GDM1 (cell line): ENCODE data around the gene BEND7.
"Not testable (repeated sequence)": the region's sequence is repeated elsewhere in the genome, so short reads cannot be mapped to it uniquely, and the experiment has no call there.

Experiments
- DNase-seq: peaks from one replicate; lab custom pipeline; 2025; lab: John Stamatoyannopoulos, UW

BEND7 gene

DNA sequence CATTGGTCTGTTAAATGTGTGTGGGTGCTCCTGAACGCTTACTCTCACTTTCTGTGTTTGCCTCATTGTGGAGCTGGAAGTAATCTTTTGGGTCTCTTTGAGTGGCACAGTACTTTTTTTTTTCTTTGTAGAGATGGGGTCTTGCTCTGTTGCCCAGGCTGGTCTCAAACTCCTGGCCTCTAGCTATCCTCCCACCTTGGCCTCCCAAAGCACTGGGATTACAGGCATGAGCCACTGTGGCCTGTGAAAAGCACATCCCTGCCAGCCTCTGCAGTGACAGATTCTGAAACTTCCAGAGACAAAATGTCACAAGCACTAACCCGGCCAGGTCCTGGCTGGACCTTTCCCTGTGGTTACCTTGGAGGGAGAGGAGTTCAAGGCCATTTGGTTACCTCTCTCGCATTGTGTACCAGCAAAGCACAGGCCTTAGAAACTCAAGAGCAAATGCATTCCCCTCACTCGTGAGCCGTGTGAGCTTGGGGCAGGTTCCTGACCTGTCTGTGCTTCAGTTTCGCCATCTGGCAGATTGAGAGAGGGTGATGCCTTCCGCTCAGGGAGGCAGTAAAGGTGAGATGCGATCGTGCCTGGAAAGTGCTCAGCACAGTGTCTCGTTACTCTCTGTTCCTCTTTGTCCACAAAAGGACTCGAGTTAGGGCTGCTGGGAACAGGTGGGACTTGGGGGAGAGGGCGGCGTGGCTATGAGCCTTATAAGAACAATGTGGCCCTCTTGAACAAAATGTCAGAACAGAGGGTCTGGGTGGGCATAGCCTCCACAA is 108.1 kb downstream of the BEND7 start:
- no peak for DNase-seq

DNA sequence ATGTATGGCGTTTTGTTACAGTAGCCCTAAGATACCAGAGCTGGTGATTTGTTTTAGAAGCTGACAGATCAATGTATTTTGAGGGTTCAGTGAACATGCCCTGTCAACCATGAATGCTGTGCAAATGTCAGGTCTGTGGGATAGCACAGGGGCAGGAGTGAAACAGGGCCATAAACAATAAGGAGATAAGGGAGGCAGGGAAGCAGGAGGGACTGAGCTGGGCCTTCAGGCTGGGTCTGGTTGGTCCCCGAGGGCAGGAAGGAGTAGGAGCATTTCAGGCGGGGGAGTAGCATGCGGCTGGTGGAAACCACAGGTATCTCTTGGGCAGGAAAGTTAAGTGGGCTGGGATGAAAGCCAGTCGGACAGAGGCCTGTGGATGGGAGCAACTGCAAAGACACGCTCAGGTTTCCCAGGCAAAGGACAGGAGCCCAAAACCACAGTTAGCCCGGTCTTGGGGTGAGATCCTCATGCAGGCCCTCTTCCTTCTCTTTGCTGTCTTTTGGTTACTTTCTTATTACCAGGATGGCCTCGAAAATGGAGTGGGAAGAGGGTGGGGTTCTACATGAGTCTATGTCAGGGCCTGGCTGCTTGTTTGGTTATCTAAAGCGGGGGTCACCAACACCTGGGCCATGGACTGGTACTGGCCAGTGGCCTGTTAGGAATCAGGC is 111.2 kb downstream of the BEND7 start:
- no peak for DNase-seq

DNA sequence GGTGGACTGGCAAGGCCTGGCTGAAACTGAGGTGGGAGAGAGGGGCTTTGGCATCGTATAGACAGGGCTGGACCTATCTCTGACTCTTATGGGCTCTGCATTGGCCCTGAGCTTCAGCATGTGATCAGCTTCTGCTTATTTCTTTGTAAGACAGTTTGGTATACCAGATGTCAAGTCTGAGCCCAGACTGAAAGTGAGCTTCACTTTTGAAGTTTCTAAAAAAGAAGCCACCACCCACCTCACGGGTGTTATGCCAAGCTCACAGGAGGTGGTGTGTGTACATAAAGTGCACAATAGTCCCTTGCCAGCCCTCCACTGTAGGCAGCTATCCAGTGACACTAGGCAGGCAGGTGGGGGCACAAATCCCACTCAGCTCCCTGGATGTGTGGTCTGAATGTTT is 112.1 kb downstream of the BEND7 start:
- no peak for DNase-seq

DNA sequence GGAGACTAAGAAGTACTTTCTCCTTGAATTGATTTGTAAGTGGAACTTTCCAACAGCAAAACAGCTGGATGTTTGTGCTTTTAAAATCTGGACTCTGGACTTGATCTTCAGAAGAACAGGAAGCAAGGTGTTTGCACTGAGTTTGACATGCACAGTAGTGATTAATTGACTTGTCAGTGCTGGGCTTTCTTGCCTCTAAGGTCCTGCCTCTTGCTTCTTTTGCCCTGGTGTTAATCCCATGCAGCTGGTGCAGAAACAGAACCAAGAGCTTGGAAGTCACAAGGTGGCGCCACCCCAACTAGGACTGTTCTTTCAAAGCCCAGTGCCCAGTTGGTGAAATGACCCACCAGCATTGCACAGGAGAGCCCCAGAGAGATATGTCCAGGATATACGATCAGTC is 114.0 kb downstream of the BEND7 start:
- no peak for DNase-seq

DNA sequence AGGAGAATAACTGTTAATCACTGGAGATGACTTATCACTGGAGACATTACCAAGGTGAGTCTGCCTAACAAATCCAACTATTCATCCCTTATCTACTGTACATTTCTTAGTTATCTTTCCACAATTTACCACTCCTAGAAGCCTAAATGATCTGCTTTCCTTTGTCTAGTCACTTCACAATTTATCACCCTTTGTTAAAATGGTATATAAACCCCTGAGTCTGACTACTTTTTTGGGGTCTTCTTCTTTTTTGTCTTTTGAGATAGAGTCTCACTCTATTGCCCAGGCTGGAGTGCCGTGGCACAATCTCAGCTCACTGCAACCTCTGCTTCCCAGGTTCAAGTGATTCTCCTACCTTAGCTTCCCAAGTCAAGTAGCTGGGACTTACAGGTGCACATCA is 114.7 kb downstream of the BEND7 start:
- DNase-seq = no peak

DNA sequence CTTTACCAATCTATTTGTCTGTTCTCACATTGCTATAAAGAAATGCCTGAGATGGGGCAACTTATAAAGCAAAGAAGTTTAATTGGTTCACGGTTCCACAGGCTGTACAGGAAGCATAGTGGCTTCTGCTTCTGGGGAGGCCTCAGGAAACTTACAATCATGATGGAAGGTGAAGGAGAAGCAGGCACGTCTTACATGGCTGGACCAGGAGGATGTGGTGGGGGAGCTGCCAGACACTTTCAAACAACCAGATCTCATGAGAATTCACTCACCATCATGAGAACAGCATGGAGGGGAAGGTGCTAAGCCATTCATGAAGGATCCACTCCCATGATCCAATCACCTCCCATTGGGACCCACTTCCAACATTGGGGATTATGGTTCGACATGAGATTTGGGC is 115.9 kb downstream of the BEND7 start:
- DNase-seq = no peak

DNA sequence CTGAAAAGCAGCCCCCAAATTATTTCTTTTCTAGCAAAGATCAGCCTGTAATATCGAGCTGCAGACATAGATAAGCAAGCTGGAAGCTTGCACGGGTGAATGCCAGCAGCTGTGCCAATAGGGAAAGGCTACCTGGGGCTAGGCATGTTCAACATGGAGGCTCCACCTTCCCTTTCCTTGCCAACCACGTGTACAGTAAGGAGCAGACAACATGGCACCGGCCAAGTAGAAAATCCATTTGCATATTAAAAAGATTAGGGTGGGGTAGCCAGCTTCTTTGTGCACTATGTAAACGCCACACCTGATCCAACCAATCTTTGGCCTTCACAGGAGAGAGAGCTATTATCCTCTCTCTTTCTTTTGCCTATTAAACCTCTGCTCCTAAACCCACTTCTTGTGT is 124.0 kb downstream of the BEND7 start:
- no peak for DNase-seq

DNA sequence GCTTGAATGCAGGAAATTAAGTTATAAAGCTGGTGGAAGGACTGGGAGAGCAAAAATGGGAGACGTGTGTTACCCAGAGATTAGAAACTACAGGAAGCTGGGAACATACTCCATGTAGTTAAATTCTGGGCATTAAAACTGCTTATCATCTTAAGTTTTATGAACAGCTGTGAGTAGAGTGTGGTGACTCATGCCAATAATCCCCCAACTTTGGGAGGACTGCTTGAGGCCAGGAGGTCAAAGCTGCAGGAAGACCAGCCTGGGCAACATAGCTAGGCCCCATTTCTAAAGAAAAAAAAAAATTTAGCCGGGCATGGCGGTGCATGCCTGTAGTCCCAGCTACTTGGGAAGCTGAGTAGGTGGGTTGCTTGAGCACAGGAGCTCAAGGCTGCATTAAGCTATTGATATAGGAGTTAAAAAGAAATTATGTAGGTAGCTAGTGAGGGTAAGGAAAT is 124.5 kb downstream of the BEND7 start:
- no peak for DNase-seq

DNA sequence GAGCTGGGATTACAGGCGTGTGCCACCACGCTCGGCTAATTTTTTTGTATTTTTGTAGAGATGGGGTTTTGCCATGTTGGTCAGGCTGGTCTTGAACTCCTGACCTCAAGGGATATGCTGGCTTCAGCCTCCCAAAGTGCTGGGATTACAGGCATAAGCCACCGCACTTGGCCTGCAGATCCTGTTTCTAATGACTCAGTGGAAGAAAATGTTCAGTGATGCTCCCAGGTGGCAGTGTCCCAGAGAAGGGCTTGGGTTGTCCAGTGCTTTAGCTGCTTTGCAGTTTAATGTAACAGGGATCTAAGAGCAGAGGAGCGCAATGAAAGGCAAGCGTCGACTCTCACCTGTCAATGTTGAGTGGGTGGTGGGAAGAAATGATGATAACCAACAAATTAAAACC is 125.4 kb downstream of the BEND7 start:
- DNase-seq = not testable (repeated sequence)

DNA sequence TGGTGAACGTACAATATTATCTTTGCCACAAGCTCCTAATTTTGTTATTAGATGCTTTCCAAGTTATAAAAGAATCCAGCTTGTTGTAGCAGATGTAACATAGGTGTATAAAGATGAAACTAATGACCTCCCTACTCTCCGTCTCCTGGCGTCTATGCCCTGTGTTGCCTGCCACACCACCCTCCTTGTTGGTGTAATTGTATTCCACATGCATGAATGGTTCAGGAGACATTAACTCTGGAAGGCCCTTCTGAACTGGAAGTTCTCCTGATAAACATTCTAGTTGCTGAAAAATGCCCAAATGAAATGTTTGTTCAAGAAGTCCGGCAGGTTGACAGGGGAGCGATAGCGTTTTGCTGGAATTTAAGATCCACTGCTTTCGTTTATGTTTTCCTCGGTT is 126.8 kb downstream of the BEND7 start:
- no peak for DNase-seq

DNA sequence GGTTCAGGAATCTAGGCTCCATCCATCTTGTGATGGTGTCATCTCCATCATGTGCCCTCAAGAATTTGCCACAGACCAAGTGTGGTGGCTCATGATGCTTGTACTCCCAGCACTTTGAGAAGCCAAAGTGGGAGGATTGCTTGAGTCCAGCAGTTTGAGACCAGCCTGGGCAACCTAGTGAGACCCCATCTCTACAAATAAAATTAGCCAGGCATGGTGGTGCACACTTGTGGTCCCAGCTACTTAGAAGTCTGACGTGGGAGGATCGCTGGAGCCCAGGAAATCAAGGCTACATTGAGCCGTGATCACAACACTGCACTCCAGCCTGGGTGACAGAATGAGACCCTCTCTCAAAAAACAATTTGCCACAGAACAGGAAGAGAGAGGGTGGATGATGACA is 127.7 kb downstream of the BEND7 start:
- no peak for DNase-seq

DNA sequence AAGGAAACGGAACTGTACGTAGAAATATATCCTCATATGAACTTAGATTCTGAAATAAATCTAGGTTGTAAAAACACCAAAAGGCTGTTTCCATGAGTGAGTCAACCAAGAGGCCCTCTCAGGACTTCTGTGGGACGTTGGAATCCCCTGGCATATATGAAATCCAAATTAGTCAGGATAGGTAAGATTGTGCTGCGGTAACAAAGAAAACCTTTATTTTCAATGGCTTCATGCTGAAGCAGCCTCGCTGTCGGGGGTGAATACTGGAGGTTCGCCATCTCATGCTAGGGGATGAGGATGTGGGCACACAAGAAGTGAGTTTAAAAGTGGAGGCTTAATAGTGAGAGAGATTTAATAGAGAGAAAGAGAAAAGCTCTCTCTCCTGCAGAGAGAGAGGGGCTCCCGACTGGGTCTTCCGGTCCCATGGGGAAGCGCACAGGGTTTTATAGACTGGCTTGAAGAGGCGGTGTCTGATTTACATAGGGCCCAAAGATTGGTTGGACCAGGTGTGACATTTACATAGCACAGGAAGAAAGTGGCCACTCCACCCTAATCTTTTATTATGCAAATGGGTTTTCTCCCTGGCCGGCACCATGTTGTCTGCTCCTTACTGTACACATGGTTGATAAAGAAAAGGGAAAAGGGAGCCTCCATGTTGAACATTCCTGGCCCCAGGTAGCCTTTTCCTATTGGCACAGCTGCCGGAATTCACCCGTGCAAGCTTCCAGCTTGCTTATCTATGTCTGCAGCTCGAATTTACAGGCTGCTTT is 128.4 kb downstream of the BEND7 start:
- no peak for DNase-seq

DNA sequence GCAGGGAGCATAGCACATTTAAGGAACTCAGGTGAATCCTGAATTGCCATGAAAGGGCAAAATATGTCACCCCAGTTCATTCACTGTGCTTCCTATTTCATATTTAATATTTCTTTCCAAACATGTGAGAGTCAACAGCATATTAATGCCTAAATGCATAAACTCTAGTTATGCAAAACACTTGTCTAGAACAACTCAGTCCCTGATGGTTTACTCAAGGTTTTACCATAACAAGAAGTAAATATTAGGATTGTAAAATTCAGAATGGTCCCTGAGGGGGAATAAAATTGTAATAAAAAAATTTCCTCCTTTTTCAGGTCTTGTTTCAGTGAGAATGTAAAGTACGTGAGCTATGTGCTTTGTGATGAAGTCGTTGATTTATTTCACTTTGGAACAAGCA is 129.1 kb downstream of the BEND7 start:
- no peak for DNase-seq

DNA sequence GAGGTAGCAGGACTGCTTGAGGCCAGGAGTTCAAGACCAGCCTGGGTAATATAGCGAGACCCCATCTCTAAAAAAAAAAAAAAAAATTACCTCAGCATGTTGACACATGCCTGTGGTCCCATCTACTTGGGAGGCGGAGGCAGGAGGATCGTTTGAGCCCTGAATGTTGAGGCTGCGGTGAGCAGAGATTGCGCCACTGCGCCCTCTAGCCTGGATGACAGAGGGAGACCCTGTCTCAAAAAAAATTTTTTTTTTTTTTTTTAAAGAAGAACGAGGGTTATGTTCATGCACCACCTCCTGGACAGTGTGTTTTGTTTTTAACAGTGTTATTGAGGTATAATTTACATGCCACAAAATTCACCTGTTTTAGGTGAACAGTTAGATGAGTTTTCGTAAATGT is 129.6 kb downstream of the BEND7 start:
- no peak for DNase-seq

DNA sequence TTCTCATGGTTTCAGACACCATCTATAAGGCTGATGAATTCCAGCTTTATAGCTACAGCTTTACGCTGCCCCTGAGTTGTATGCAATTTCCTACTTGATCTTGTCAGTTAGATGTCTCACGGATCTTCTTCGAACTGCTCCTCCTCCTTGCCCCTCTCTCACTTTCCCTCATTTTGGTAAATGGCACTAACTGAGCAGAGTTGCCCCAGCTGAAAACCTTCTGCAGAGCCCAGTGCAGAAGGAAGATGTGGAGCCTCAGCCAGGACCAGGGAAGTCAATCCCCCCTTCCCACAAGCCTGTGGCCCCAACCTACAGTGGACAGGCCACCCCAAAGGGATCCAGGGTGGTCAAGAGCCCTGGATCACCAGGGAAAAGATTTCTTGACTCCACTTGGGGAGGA is 131.8 kb downstream of the BEND7 start:
- no peak for DNase-seq

DNA sequence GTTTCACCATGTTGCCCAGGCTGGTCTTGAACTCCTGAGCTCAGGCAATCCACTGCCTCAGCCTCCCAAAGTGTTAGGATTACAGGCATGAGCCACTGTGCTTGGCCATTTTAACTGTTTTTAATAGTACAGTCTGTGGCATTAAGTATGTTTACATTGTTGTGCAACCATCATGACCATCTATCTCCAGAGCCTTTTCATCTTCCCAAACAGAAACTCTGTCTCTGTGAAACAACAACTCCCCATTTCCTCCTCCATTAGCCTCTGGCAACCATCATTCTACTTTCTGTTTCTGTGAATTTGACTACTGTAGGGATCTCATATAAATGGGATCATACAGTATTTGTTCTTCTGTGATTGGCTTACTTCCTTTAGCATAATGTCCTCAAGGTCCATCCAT is 132.4 kb downstream of the BEND7 start:
- DNase-seq = no peak

DNA sequence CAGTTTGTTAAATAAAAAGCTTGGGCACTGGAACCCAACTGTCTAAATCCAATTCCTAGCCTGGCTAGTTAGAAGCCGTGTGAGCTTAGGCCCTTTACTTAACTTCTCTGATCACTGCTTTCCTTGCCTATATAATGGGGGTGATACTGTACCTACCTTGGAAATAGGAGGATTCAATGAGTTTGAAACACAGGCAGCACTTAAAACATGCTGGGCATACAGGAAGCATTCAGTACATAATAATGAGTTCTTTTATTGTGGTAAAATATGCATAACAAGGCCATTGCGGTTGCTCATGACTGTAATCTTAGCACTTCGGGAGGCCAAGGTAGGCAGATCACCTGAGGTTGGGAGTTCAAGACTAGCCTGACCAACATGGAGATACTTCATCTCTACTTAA is 133.3 kb downstream of the BEND7 start:
- DNase-seq = no peak

DNA sequence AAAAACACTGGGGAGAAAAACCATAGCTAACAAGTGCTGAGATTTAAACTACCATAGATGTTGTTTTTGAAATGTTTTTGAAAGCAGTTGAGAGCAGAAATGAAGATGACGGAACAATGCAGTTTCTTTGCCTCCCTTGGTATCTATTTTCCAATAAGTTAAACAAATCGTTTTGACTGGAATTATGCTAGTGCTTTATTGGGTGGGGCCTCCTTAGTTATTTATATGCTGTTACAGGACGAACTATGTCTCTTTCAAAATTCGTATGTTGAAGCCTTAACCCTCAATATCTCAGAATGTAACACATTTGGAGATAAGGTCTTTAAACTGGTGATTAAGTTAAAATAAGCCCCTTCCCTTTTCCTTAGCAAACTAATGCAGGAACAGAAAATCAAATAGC is 135.2 kb downstream of the BEND7 start:
- no peak for DNase-seq

DNA sequence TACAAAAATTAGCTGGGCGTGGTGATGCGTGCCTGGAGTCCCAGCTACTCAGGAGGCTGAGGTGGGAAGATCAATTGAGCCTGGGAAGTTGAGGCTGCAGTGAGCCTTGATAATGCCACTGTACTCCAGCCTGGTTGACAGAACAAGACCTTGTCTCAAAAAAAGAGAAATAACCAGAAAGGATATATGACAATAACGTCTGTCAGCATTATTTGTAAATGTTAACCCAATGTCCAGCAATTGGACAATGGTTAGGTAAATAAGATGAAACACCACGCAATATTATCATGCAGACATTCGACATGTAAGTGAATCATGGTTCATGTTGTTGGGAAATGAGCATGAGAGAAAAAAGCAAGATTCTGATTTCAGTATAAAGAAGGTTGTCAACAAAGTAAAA is 136.1 kb downstream of the BEND7 start:
- DNase-seq = no peak
